HEK293 (cell line): ENCODE data around the gene CCDC24.

Experiments used
- CTCF ChIA-PET: fragments of 350-600 bp; formaldehyde crosslinking; extraction: SDS; loops from one replicate; lab custom pipeline; 2021; ENCODE audit warnings: antibody characterized with exemption; lab: Yijun Ruan, JAX
- POLR2A ChIA-PET: fragments of 300-600 bp; formaldehyde crosslinking; extraction: SDS; loops from one replicate; lab custom pipeline; 2020; ENCODE audit warnings: antibody characterized with exemption, inconsistent platforms; lab: Yijun Ruan, JAX
- H3K27ac ChIP-seq: fragments of 200-500 bp; sonication (Bioruptor generic); 2 replicates; pipeline ENCODE4 v1.5.1; 2014; ENCODE audit warnings: low read depth, low read length, control low read depth, inconsistent platforms; ENCODE audit errors: extremely low read depth
- H3K36me3 ChIP-seq, 2 experiments: fragments of 200-500 bp in 1 of 2; sonication (Bioruptor generic) in 1 of 2; 1 replicate in 1 of 2; 2 replicates in 1 of 2; pipeline ENCODE4 v1.5.1; 2014 to 2017; ENCODE audit warnings: inconsistent platforms in 2 of 2, low read length in 2 of 2; ENCODE audit not compliant: control insufficient read depth in 2 of 2, insufficient read depth in 1 of 2
- H3K4me1 ChIP-seq: fragments of 200-500 bp; sonication (Bioruptor generic); 2 replicates; pipeline ENCODE4 v1.5.1; 2014; ENCODE audit warnings: mild to moderate bottlenecking, low read length, inconsistent platforms; ENCODE audit not compliant: control insufficient read depth, insufficient read depth
- H3K4me3 ChIP-seq: 2 replicates; pipeline ENCODE4 v1.5.1; 2011; ENCODE audit warnings: low read depth, mild to moderate bottlenecking, control low read depth, low read length, moderate library complexity
- H3K9me3 ChIP-seq: fragments of 200-500 bp; sonication (Bioruptor generic); 2 replicates; pipeline ENCODE4 v1.5.1; 2014; ENCODE audit warnings: low read depth, low read length, inconsistent platforms; ENCODE audit not compliant: control insufficient read depth, insufficient read depth
- EGR2 ChIP-seq: fragments of 450-650 bp; formaldehyde crosslinking; IDR thresholded peaks from 2 replicates; pipeline ENCODE4 v1.5.1; 2016; ENCODE audit warnings: low read depth, missing biosample characterization, missing genetic modification characterization
- HOXC10 ChIP-seq: sonication (generic); formaldehyde crosslinking; IDR thresholded peaks from 2 replicates; pipeline ENCODE4 v1.8.1; 2023; ENCODE audit warnings: mild to moderate bottlenecking, missing genetic modification reagents
- INSM2 ChIP-seq: fragments of 450-650 bp; formaldehyde crosslinking; IDR thresholded peaks from 2 replicates; pipeline ENCODE4 v1.5.1; 2016; ENCODE audit warnings: missing biosample characterization, missing genetic modification characterization
- MYNN ChIP-seq: fragments of 450-650 bp; formaldehyde crosslinking; IDR thresholded peaks from 2 replicates; pipeline ENCODE4 v1.5.1; 2016; ENCODE audit warnings: missing biosample characterization, missing genetic modification characterization, borderline replicate concordance
- OVOL3 ChIP-seq: fragments of 450-650 bp; formaldehyde crosslinking; IDR thresholded peaks from 2 replicates; pipeline ENCODE4 v1.5.1; 2016; ENCODE audit warnings: missing biosample characterization, missing genetic modification characterization
- PRDM4 ChIP-seq: fragments of 450-650 bp; formaldehyde crosslinking; IDR thresholded peaks from 2 replicates; pipeline ENCODE4 v1.5.1; 2017; ENCODE audit warnings: missing biosample characterization, missing genetic modification characterization
- TCF7L2 ChIP-seq: IDR thresholded peaks from 2 replicates; pipeline ENCODE4 v1.6.1; 2011; ENCODE audit warnings: low read depth, mild to moderate bottlenecking, inconsistent platforms, low read length, moderate library complexity, borderline replicate concordance
- ZBTB48 ChIP-seq: fragments of 450-650 bp; formaldehyde crosslinking; IDR thresholded peaks from 2 replicates; pipeline ENCODE4 v1.5.1; 2016; ENCODE audit warnings: missing biosample characterization, missing genetic modification characterization
- ZBTB8A ChIP-seq: fragments of 450-650 bp; formaldehyde crosslinking; IDR thresholded peaks from 2 replicates; pipeline ENCODE4 v1.5.1; 2016; ENCODE audit warnings: missing biosample characterization, missing genetic modification characterization
- ZFHX2 ChIP-seq: fragments of 450-650 bp; formaldehyde crosslinking; conservative IDR thresholded peaks from 2 replicates; pipeline ENCODE4 v1.5.1; 2016; ENCODE audit warnings: missing biosample characterization, missing genetic modification characterization
- ZFP37 ChIP-seq: fragments of 450-650 bp; formaldehyde crosslinking; IDR thresholded peaks from 2 replicates; pipeline ENCODE4 v1.5.1; 2016; ENCODE audit warnings: missing biosample characterization, missing genetic modification characterization
- ZNF112 ChIP-seq: fragments of 450-650 bp; formaldehyde crosslinking; IDR thresholded peaks from 2 replicates; pipeline ENCODE4 v1.5.0; 2017; ENCODE audit warnings: missing biosample characterization, missing genetic modification characterization
- ZNF121 ChIP-seq: fragments of 450-650 bp; formaldehyde crosslinking; IDR thresholded peaks from 2 replicates; pipeline ENCODE4 v1.5.1; 2016; ENCODE audit warnings: missing biosample characterization, missing genetic modification characterization
- ZNF155 ChIP-seq: fragments of 450-650 bp; formaldehyde crosslinking; IDR thresholded peaks from 2 replicates; pipeline ENCODE4 v1.5.1; 2016; ENCODE audit warnings: missing biosample characterization, missing genetic modification characterization
- ZNF214 ChIP-seq: fragments of 450-650 bp; formaldehyde crosslinking; IDR thresholded peaks from 2 replicates; pipeline ENCODE4 v1.5.1; 2017; ENCODE audit warnings: missing biosample characterization, mild to moderate bottlenecking, missing genetic modification characterization, borderline replicate concordance
- ZNF223 ChIP-seq: fragments of 450-650 bp; formaldehyde crosslinking; IDR thresholded peaks from 2 replicates; pipeline ENCODE4 v1.5.1; 2016; ENCODE audit warnings: missing biosample characterization, missing genetic modification characterization
- ZNF529 ChIP-seq: fragments of 450-650 bp; formaldehyde crosslinking; IDR thresholded peaks from 2 replicates; pipeline ENCODE4 v1.5.1; 2017; ENCODE audit warnings: missing genetic modification characterization, missing biosample characterization; ENCODE audit not compliant: insufficient replicate concordance
- ZNF600 ChIP-seq: fragments of 450-650 bp; formaldehyde crosslinking; IDR thresholded peaks from 2 replicates; pipeline ENCODE4 v1.5.1; 2016; ENCODE audit warnings: missing biosample characterization, missing genetic modification characterization
- ZNF670 ChIP-seq: fragments of 450-650 bp; formaldehyde crosslinking; IDR thresholded peaks from 2 replicates; pipeline ENCODE4 v1.5.1; 2016; ENCODE audit warnings: missing biosample characterization, missing genetic modification characterization, low read depth
- ZNF768 ChIP-seq: fragments of 450-650 bp; formaldehyde crosslinking; IDR thresholded peaks from 2 replicates; pipeline ENCODE4 v1.5.1; 2018; ENCODE audit warnings: missing biosample characterization, mild to moderate bottlenecking, missing genetic modification characterization
- ZNF785 ChIP-seq: fragments of 450-650 bp; formaldehyde crosslinking; IDR thresholded peaks from 2 replicates; pipeline ENCODE4 v1.5.1; 2016; ENCODE audit warnings: missing biosample characterization, missing genetic modification characterization

Gene CCDC24

GRCh38 chr1:44033756-44034155 is 42.4 kb downstream of the CCDC24 start (continued):
- no peak for TF ChIP-seq PRDM4 (tag by site-specific recombination)
- no peak for TF ChIP-seq INSM2 (tag by site-specific recombination)
- no peak for TF ChIP-seq OVOL3 (tag by site-specific recombination)
- TF ChIP-seq, all 188 proteins: peak for 0

- H3K9me3 ChIP-seq = no peaks in the 10 kb centered on the region
- ChIA-PET CTCF (interaction anchor here (1.3 to 7.8 kb wide), 4 partner anchors 12 to 271 kb away, joined by 3 to 110 read pairs (median 56); no protein-coding TSS in a partner anchor), POLR2A (no interaction called here)
- H3K27ac ChIP-seq = no peak overlapping the region
- H3K36me3 ChIP-seq = no peaks in the 10 kb centered on the region
- H3K4me3 ChIP-seq = no peak overlapping the region
- TF ChIP-seq ZNF121 = 0 out of 2 replicates have a peak, but pooled peaks have one; percentile 14
- no peak for TF ChIP-seq TCF7L2
- peaks cover 5% of the 10 kb centered on the region; the same call in 1 of the 2 replicates for H3K4me1 ChIP-seq
These were observed 43.0 kb downstream of the CCDC24 start for GRCh38 chr1:44034423-44034822.

GRCh38 chr1:44034976-44035716 is 43.7 kb downstream of the CCDC24 start:
- Histone ChIP-seq H3K27ac (no peak overlapping the region), H3K36me3 (no peaks in the 10 kb centered on the region), H3K9me3 (no peaks in the 10 kb centered on the region), H3K4me1 (peaks cover 5% of the 10 kb centered on the region; the same call in 1 of the 2 replicates), H3K4me3 (no peak overlapping the region)
- TF ChIP-seq ZNF112 (no peak), ZNF214 (tag by site-specific recombination) (no peak), ZBTB8A (tag by site-specific recombination) (no peak), HOXC10 (CRISPR knock-in tag) (no peak), ZFHX2 (tag by site-specific recombination) (peak; percentile 25), ZNF785 (tag by site-specific recombination) (no peak), ZNF600 (tag by site-specific recombination) (no peak), ZNF529 (no peak), ZFP37 (tag by site-specific recombination) (no peak), MYNN (tag by site-specific recombination) (no peak), ZNF768 (no peak), EGR2 (0 out of 2 replicates have a peak, but pooled peaks have one; percentile 31), OVOL3 (tag by site-specific recombination) (no peak), ZNF155 (tag by site-specific recombination) (no peak), ZNF670 (tag by site-specific recombination) (no peak), ZBTB48 (tag by site-specific recombination) (no peak), ZNF223 (tag by site-specific recombination) (no peak)
- POLR2A ChIA-PET = interaction anchor here (0.8 to 1.8 kb wide), 3 partner anchors 29 to 270 kb away, joined by 3 to 9 read pairs (median 4); no protein-coding TSS in a partner anchor
- CTCF ChIA-PET = interaction anchor here (0.6 to 7.8 kb wide), 8 partner anchors 12 to 957 kb away, joined by 3 to 110 read pairs (median 14); no protein-coding TSS in a partner anchor
